ENCODE results near the gene SPART. TPM values are rescaled to one million over a fixed set of nuclear protein-coding genes. Genes with fewer than 3 reads are reported as not detected.

SPART gene
- total RNA-seq, 4 donors from 2014 or later = 34.1 to 58.7 (median 48.8) TPM

- H3K27me3 ChIP-seq = no peaks in the 10 kb centered on the region
- no peak overlapping the region for H3K27ac ChIP-seq
- DNase-seq = no peak
- in situ Hi-C loops (cut with MboI; ENCODE audit: low sequenced_read_pairs in 4 of 4) (no loop called here), intact Hi-C loops (cut with DNase I; ENCODE audit: low total_unique reads) (no loop called here)
- no peak for ATAC-seq
- H3K4me1 ChIP-seq = no peaks in the 10 kb centered on the region
- H3K4me3 ChIP-seq = no peak overlapping the region
- no peaks in the 10 kb centered on the region for H3K36me3 ChIP-seq
- TF ChIP-seq POLR2A (IDR thresholded peaks at IDR 0.05) = no peak
- TF ChIP-seq, protein P1, sequence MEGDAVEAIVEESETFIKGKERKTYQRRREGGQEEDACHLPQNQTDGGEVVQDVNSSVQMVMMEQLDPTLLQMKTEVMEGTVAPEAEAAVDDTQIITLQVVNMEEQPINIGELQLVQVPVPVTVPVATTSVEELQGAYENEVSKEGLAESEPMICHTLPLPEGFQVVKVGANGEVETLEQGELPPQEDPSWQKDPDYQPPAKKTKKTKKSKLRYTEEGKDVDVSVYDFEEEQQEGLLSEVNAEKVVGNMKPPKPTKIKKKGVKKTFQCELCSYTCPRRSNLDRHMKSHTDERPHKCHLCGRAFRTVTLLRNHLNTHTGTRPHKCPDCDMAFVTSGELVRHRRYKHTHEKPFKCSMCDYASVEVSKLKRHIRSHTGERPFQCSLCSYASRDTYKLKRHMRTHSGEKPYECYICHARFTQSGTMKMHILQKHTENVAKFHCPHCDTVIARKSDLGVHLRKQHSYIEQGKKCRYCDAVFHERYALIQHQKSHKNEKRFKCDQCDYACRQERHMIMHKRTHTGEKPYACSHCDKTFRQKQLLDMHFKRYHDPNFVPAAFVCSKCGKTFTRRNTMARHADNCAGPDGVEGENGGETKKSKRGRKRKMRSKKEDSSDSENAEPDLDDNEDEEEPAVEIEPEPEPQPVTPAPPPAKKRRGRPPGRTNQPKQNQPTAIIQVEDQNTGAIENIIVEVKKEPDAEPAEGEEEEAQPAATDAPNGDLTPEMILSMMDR (IDR thresholded peaks at IDR 0.05 in 4 of 5, conservative IDR thresholded peaks at IDR 0.05 in 1 of 5) = no peak
- H3K9me3 ChIP-seq = no peaks in the 10 kb centered on the region
These were observed 87.4 kb downstream of the SPART start for GRCh38 chr13:36258831-36259230.

Other genes with a start within 250 kb of the SPART start
- 1 to 10 TPM; 3.8 to 10.0 (median 8.2) TPM for gene DCLK1, start 215.0 kb downstream of the SPART start, total RNA-seq
- gene SOHLH2, start 131.8 kb downstream of the SPART start, total RNA-seq = 1 to 10 TPM in 1 of 4 donors, not detected in 3; 2.4 TPM
- 1 to 10 TPM in 1 of 4 donors, under 1 TPM in 1, not detected in 2; 0.10 to 1.7 TPM for gene CCDC169, start 48.6 kb downstream of the SPART start, total RNA-seq
- gene CCNA1, start 86.1 kb upstream of the SPART start, total RNA-seq = under 1 TPM in 3 of 4 donors, not detected in 1; 0.58 to 0.98 (median 0.85) TPM